GM18951 (cell line): ENCODE results near the gene RERE.
A peak's percentile ranks its signal among the peaks of the same experiment; 100 is the strongest.

Experiments used
- POLR2A ChIP-seq: IDR thresholded peaks from 4 replicates; pipeline ENCODE4 v1.6.1; 2011; ENCODE audit warnings: mild to moderate bottlenecking; ENCODE audit not compliant: insufficient read length, insufficient read depth; ENCODE audit errors: extremely low read depth
- in situ Hi-C: fragments of 300-500 bp; cut with MboI; formaldehyde crosslinking; loops from one replicate; pipeline ENCODE4 v1.12.0; 2022; ENCODE audit warnings: low sequenced_read_pairs, mixed read lengths, inconsistent platforms; ENCODE audit not compliant: unreplicated experiment

The RERE gene

GRCh38 chr1:8817412-8818324, at the start of gene RERE:
RERE (minus strand) TSS chr1:8817640.
- peak; percentile 94 for TF ChIP-seq POLR2A
- in situ Hi-C loops, result no loop called here

GRCh38 chr1:8866792-8867415, 49.5 kb upstream of the RERE start:
- peak; percentile 8 for TF ChIP-seq POLR2A
- in situ Hi-C loops, result no loop called here

GRCh38 chr1:8866173-8866791, 48.8 kb upstream of the RERE start:
- TF ChIP-seq POLR2A, result peak; percentile 27
- in situ Hi-C loops, result no loop called here

- TF ChIP-seq POLR2A, result no peak
- in situ Hi-C loops, result no loop called here
These were observed 47.4 kb upstream of the RERE start for GRCh38 chr1:8864713-8865344.

GRCh38 chr1:8863794-8864233, 46.4 kb upstream of the RERE start:
- TF ChIP-seq POLR2A, result peak; percentile 24
- in situ Hi-C loops, result no loop called here

GRCh38 chr1:8863138-8863537, 45.7 kb upstream of the RERE start:
- TF ChIP-seq POLR2A, result no peak
- in situ Hi-C loops, result no loop called here

- in situ Hi-C loops, result no loop called here
- TF ChIP-seq POLR2A, result no peak
These were observed 45.1 kb upstream of the RERE start for GRCh38 chr1:8862528-8862927.

- no peak for TF ChIP-seq POLR2A
- in situ Hi-C loops, result no loop called here
These were observed 43.5 kb upstream of the RERE start for GRCh38 chr1:8860738-8861516.

GRCh38 chr1:8858888-8859706, 41.7 kb upstream of the RERE start:
- TF ChIP-seq POLR2A, result no peak
- in situ Hi-C loops, result no loop called here

GRCh38 chr1:8858112-8858668, 40.8 kb upstream of the RERE start:
- in situ Hi-C loops, result no loop called here
- TF ChIP-seq POLR2A, result no peak

- TF ChIP-seq POLR2A, result no peak
- in situ Hi-C loops, result no loop called here
These were observed 39.4 kb upstream of the RERE start for GRCh38 chr1:8856689-8857412.
